ENCODE measurements around the gene NOC2L. TPM values are rescaled to one million over a fixed set of nuclear protein-coding genes. Genes with fewer than 3 reads are reported as not detected.

NOC2L gene
- total RNA-seq, 3 donors from 2014 or later, result 36.2 to 38.7 (median 38.2) TPM

DNA sequence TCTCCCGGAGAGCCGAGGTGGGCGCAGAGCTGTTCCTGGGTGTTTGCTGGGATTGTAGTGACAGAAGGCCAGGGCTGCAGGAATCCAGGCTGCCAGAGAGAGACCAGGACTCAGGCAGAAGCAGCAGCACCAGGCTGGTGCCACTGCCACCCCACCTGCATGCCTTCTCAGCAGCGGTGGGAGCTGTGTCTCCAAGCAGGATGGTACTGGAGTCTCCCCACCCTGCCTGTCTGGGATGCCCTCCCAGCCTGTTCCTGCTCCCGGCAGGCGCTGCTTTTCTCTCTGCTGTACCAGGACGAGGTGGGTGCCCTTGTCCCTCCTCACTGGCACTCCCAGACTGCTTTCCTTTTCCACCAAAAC lies 45.3 kb upstream of the NOC2L start:
- Histone ChIP-seq H3K36me3 (no peaks in the 10 kb centered on the region), H3K9me3 (no peaks in the 10 kb centered on the region), H3K27me3 (peaks cover 0 to 4% of the 10 kb centered on the region in 2 donors), H3K4me3 (no peak overlapping the region), H3K4me1 (peaks cover 1 to 21% of the 10 kb centered on the region in 2 donors), H3K27ac (no peak overlapping the region)
- intact Hi-C loops (cut with DNase I; ENCODE audit: low total_unique reads), result loop anchor here (5.0 kb wide), 1 partner anchor 1188 kb away; the partner anchor contains the start of gene FAAP20
- no peak for DNase-seq (ENCODE audit: low spot score in 2 of 2)
- TF ChIP-seq POLR2AphosphoS5 (IDR thresholded peaks at IDR 0.05) (no peak), POLR2A (IDR thresholded peaks at IDR 0.05) (no peak)

DNA sequence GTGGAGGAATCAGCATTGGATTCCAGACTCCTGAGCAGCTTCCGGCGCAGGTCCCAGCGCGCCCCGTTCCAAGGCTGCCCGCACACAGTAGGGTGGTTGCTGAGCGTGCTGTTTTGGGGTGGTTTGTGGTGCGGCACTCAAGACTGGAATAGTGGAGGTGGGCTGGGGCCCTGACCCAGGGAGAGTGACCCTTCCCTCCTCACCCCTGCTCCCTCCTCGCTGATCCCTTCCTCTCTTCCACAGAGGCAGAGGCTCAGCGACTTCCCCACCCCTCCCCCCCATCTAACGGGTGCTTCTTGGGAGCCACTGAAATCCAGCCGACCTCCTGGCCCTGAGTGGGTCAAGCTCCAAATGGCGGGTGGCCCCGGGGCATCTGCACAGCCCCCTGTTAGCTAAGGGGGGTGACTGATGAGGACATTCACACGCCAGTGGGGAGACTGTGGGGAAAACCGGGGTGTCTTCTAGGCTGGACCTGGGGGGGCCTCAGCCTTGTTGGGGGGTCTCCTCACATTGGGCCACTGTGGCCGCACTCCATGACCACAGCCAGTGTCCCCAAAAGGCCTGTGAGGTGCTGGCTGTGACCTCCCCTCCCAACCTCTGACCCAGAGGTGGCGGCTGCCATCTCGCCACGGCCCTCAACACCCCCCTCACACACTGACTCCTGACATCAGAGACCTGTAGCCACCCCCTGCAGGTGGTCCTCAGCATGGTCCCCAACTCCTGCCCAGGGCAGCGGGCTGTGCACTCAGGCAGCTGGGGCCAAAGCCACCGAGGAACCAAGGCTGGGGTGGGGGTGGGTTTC lies 44.8 kb upstream of the NOC2L start:
- H3K4me1 ChIP-seq, result peaks cover 6 to 21% of the 10 kb centered on the region in 2 donors
- no peak for DNase-seq (ENCODE audit: low spot score in 2 of 2)
- intact Hi-C loops (cut with DNase I; ENCODE audit: low total_unique reads), result loop anchor here (5.0 kb wide), 1 partner anchor 1188 kb away; the partner anchor contains the start of gene FAAP20

DNA sequence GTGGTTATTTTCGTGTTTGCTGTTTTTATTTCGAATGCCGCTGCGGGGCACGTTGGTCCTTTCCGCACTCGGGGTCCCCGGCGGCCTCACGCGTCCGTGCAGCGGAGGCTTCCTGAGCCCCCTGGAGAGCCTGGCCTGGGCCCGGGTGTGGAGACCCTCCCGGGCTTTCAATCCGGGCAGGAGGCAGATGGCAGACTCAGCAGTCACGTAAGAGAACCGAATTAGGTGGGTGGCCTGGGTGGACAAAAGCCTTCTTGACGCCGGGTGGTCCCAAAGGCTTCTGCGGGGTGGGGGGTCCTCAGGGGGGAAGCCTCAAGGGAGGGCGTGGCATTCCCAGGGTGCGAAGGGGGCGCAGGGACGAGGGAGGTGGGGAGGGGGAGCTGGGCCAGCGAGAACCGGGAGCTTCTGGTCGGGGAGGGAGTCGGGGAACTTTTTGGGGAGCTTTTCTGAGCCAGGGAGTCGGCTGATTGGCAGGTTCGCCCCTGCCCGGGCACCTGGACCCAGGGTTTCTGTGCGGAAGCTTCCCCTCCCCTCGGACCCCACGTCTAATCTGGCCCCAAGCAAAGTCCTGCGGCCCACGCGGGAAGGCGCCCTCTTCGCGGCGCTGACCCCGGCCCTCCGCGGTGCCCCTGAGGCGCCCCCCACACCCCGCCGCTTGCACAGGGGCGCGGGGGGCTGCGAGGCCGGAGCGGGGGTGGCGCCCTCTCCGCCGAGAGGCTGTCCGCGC lies 42.2 kb upstream of the NOC2L start:
- Histone ChIP-seq H3K4me3 (peak overlapping the region; percentile 48 to 89 (median 71)), H3K27me3 (peaks cover 0 to 8% of the 10 kb centered on the region in 2 donors), H3K36me3 (no peaks in the 10 kb centered on the region), H3K27ac (peak overlapping the region; percentile 96 to 98), H3K4me1 (peaks cover 6 to 21% of the 10 kb centered on the region in 2 donors), H3K9me3 (no peaks in the 10 kb centered on the region)
- TF ChIP-seq, protein P1, sequence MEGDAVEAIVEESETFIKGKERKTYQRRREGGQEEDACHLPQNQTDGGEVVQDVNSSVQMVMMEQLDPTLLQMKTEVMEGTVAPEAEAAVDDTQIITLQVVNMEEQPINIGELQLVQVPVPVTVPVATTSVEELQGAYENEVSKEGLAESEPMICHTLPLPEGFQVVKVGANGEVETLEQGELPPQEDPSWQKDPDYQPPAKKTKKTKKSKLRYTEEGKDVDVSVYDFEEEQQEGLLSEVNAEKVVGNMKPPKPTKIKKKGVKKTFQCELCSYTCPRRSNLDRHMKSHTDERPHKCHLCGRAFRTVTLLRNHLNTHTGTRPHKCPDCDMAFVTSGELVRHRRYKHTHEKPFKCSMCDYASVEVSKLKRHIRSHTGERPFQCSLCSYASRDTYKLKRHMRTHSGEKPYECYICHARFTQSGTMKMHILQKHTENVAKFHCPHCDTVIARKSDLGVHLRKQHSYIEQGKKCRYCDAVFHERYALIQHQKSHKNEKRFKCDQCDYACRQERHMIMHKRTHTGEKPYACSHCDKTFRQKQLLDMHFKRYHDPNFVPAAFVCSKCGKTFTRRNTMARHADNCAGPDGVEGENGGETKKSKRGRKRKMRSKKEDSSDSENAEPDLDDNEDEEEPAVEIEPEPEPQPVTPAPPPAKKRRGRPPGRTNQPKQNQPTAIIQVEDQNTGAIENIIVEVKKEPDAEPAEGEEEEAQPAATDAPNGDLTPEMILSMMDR (IDR thresholded peaks at IDR 0.05), result peak in 1 of 3 donors; percentile 4
- TF ChIP-seq POLR2A (IDR thresholded peaks at IDR 0.05) (no peak), POLR2AphosphoS5 (IDR thresholded peaks at IDR 0.05) (no peak)
- intact Hi-C loops (cut with DNase I; ENCODE audit: low total_unique reads), result loop anchor here (2.0 to 5.0 kb wide), 2 partner anchors 430 to 1191 kb away; partner anchors contain the start of gene FAAP20
- DNase-seq (ENCODE audit: low spot score in 2 of 2), result no peak

More for the DNA sequence above, 44.8 kb upstream of the NOC2L start:
- TF ChIP-seq POLR2A (IDR thresholded peaks at IDR 0.05) (no peak), POLR2AphosphoS5 (IDR thresholded peaks at IDR 0.05) (no peak)
- TF ChIP-seq, protein P1 (IDR thresholded peaks at IDR 0.05), result no peak
- Histone ChIP-seq H3K4me3 (no peak overlapping the region), H3K27me3 (peaks cover 0 to 4% of the 10 kb centered on the region in 2 donors), H3K9me3 (no peaks in the 10 kb centered on the region), H3K27ac (no peak overlapping the region), H3K36me3 (no peaks in the 10 kb centered on the region)

DNA sequence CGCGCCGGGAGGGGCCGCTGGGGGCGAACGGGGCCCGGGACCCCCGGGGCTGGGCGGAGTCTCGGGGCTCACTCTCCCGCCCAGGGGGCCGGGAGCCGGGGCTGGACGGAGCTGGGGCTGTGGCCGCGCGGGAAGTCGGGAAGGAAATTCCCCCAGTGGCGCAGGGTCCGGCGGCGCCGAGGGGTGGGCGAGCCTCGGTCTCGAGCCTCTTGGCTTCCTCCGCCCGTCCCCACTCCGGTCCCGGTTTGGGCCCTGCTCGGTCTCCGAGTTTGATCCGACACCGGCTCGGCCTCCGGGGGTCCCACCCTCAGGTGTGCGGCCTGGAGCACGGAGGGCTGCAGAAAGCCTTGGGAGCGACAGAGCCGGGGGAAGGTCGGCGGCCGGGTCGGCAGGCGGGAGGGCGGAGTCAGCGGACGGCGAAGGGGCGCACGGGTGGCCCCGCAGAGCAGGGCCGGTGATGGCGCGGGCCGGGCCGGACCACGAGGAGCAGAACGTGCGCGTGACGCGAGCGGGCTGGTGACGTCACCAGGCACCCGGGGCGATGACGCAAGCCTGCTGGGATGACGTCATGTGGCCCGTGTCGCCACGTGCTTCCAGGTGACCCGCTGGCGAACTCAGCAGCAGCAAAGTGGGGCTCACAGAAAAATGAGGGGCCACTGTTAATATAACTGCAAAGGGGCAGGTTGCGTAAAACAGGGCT lies 41.5 kb upstream of the NOC2L start:
- Histone ChIP-seq H3K36me3 (no peaks in the 10 kb centered on the region), H3K4me1 (peaks cover 6 to 21% of the 10 kb centered on the region in 2 donors), H3K9me3 (no peaks in the 10 kb centered on the region), H3K27me3 (peaks cover 0 to 8% of the 10 kb centered on the region in 2 donors), H3K27ac (peak overlapping the region; percentile 96 to 98), H3K4me3 (peak overlapping the region; percentile 48 to 89 (median 71))
- intact Hi-C loops (cut with DNase I; ENCODE audit: low total_unique reads), result loop anchor here (1.0 to 5.0 kb wide), 3 partner anchors 63 to 1192 kb away; partner anchors contain the start of gene FAAP20
- TF ChIP-seq POLR2A (IDR thresholded peaks at IDR 0.05) (no peak), POLR2AphosphoS5 (IDR thresholded peaks at IDR 0.05) (peak; percentile 85 to 95 (median 87))
- TF ChIP-seq, protein P1 (IDR thresholded peaks at IDR 0.05), result peak in 1 of 3 donors; percentile 14
- DNase-seq (ENCODE audit: low spot score in 2 of 2), result peak; percentile 75 to 85

Measured in breast epithelium (tissue), 4 donors.